H1 (cell line): ENCODE measurements around the gene FXYD3. TPM values are rescaled to one million over a fixed set of nuclear protein-coding genes. Genes with fewer than 3 reads are reported as not detected.

ENCODE experiments used
- CTCF ChIA-PET: fragments of 300-600 bp; sonication (Branson Sonifier 250); formaldehyde crosslinking; loops from one replicate; lab custom pipeline; 2021; ENCODE audit not compliant: partially characterized antibody; lab: Charles Lee
- POLR2A ChIA-PET: fragments of 300-600 bp; sonication (Branson Sonifier 250); formaldehyde crosslinking; loops from one replicate; lab custom pipeline; 2021; ENCODE audit warnings: inconsistent platforms; ENCODE audit not compliant: partially characterized antibody; lab: Charles Lee
- DNase-seq, 2 experiments: peaks; one replicate each; pipeline versions ENCODE4 v3.0.0 to v3.0.0-alpha.2; 2010 to 2022; ENCODE audit warnings: low spot score in 2 of 2, low read depth in 1 of 2, mixed read lengths in 1 of 2
- FAIRE-seq: peaks from 2 replicates; lab custom pipeline; 2011; peaks lifted over from hg19 to GRCh38; lab: Jason Lieb, UNC
- H2AFZ ChIP-seq: 2 replicates; pipeline ENCODE4 v1.8.1; 2012; ENCODE audit warnings: low read length, inconsistent platforms
- H2AK5ac ChIP-seq: 2 replicates; pipeline ENCODE4 v1.6.1; 2013; ENCODE audit warnings: low read depth, low read length
- H2BK120ac ChIP-seq: replicated peaks from 2 replicates; pipeline ENCODE3; 2013; ENCODE audit warnings: low read depth, low read length, inconsistent platforms
- H2BK12ac ChIP-seq: 2 replicates; pipeline ENCODE4 v1.6.1; 2013; ENCODE audit warnings: low read depth, low read length
- H2BK15ac ChIP-seq: 2 replicates; pipeline ENCODE4 v1.6.1; 2013; ENCODE audit warnings: low read length
- H2BK20ac ChIP-seq: 2 replicates; pipeline ENCODE4 v1.6.1; 2013; ENCODE audit warnings: low read length
- H2BK5ac ChIP-seq: 2 replicates; pipeline ENCODE4 v1.6.1; 2013; ENCODE audit warnings: low read depth, low read length
- H3K14ac ChIP-seq: 2 replicates; pipeline ENCODE4 v1.6.1; 2013; ENCODE audit warnings: inconsistent platforms; ENCODE audit not compliant: insufficient read length
- H3K18ac ChIP-seq: 2 replicates; pipeline ENCODE4 v1.6.1; 2013; ENCODE audit warnings: low read length; ENCODE audit errors: extremely low read depth
- H3K23ac ChIP-seq: 2 replicates; pipeline ENCODE4 v1.6.1; 2013; ENCODE audit warnings: inconsistent platforms; ENCODE audit not compliant: insufficient read length
- H3K23me2 ChIP-seq: 2 replicates; pipeline ENCODE4 v1.6.1; 2013; ENCODE audit warnings: low read depth, low read length
- H3K27ac ChIP-seq: 2 replicates; pipeline ENCODE4 v1.6.1; 2011; ENCODE audit warnings: low read depth, low read length, inconsistent platforms
- H3K27me3 ChIP-seq, 4 experiments: replicated peaks in 1 of 4; 1 replicate in 1 of 4; 2 replicates in 3 of 4; pipeline versions ENCODE4 v1.6.1 to v1.8.1; 2011 to 2013; ENCODE audit warnings: low read length in 3 of 4, mild to moderate bottlenecking in 3 of 4, inconsistent platforms in 2 of 4, mixed read lengths in 2 of 4, moderate library complexity in 1 of 4; ENCODE audit not compliant: control insufficient read depth in 3 of 4, insufficient read depth in 3 of 4; ENCODE audit errors: extremely low read depth in 1 of 4
- H3K36me3 ChIP-seq, 4 experiments: 2 replicates each; pipeline versions ENCODE4 v1.6.1 to v1.8.1; 2011 to 2013; ENCODE audit warnings: mild to moderate bottlenecking in 4 of 4, low read length in 3 of 4, moderate library complexity in 2 of 4, control low read depth in 1 of 4, inconsistent platforms in 1 of 4; ENCODE audit not compliant: insufficient read depth in 4 of 4, control insufficient read depth in 2 of 4
- H3K4ac ChIP-seq: replicated peaks from 2 replicates; pipeline ENCODE3; 2013; ENCODE audit warnings: low read length, low read depth, mixed read lengths, inconsistent platforms; ENCODE audit not compliant: insufficient read length
- H3K4me1 ChIP-seq, 4 experiments: replicated peaks in 1 of 4; 1 replicate in 1 of 4; 2 replicates in 3 of 4; pipeline versions ENCODE4 v1.6.1 to v1.8.1; 2011 to 2013; ENCODE audit warnings: low read length in 3 of 4, inconsistent platforms in 2 of 4, mixed read lengths in 1 of 4; ENCODE audit not compliant: insufficient read depth in 4 of 4, control insufficient read depth in 3 of 4
- H3K4me2 ChIP-seq, 2 experiments: 2 replicates each; pipeline versions ENCODE4 v1.6.1 to v1.8.1; 2011 to 2013; ENCODE audit warnings: low read depth in 2 of 2, low read length in 2 of 2, control low read depth in 1 of 2, inconsistent platforms in 1 of 2, mild to moderate bottlenecking in 1 of 2; ENCODE audit not compliant: insufficient read depth in 1 of 2
- H3K4me3 ChIP-seq, 4 experiments: fragments of 200-600, 300-600 bp in 1 of 4; sonication (generic), shearing (Covaris generic), sonication (Bioruptor Twin) in 1 of 4; 2 replicates each; pipeline versions ENCODE4 v1.5.1 to v1.8.1; 2011 to 2016; ENCODE audit warnings: low read length in 4 of 4, low read depth in 3 of 4, control low read depth in 2 of 4, inconsistent platforms in 2 of 4, mild to moderate bottlenecking in 2 of 4, mixed read lengths in 1 of 4, moderate library complexity in 1 of 4; ENCODE audit not compliant: insufficient read depth in 2 of 4; ENCODE audit errors: extremely low read depth in 1 of 4
- H3K56ac ChIP-seq: replicated peaks from 2 replicates; pipeline ENCODE3; 2013; ENCODE audit warnings: low read depth, mild to moderate bottlenecking, mixed read lengths, low read length, inconsistent platforms; ENCODE audit not compliant: insufficient read length
- H3K79me1 ChIP-seq: 2 replicates; pipeline ENCODE4 v1.6.1; 2013; ENCODE audit warnings: low read depth, low read length, control low read depth
- H3K79me2 ChIP-seq, 2 experiments: 2 replicates each; pipeline versions ENCODE4 v1.6.1 to v1.8.1; 2012 to 2013; ENCODE audit warnings: low read length in 2 of 2, mild to moderate bottlenecking in 2 of 2, inconsistent platforms in 1 of 2; ENCODE audit not compliant: insufficient read depth in 2 of 2, control insufficient read depth in 1 of 2
- H3K9ac ChIP-seq, 4 experiments: replicated peaks in 1 of 4; 1 replicate in 1 of 4; 2 replicates in 3 of 4; pipeline versions ENCODE4 v1.6.1 to v1.8.1; 2011 to 2013; ENCODE audit warnings: low read depth in 3 of 4, low read length in 3 of 4, control low read depth in 2 of 4, mild to moderate bottlenecking in 2 of 4, moderate library complexity in 2 of 4, inconsistent platforms in 1 of 4; ENCODE audit errors: extremely low read depth in 1 of 4
- H3K9me3 ChIP-seq, 2 experiments: 2 replicates each; pipeline versions ENCODE4 v1.6.1 to v1.8.1; 2012 to 2013; ENCODE audit warnings: mild to moderate bottlenecking in 2 of 2, moderate library complexity in 2 of 2, control low read depth in 1 of 2, inconsistent platforms in 1 of 2, low read depth in 1 of 2, low read length in 1 of 2, mixed read lengths in 1 of 2; ENCODE audit not compliant: insufficient read depth in 2 of 2
- H4K20me1 ChIP-seq, 2 experiments: replicated peaks in 1 of 2; 2 replicates each; pipeline versions ENCODE3 to v1.8.1; 2011 to 2013; ENCODE audit warnings: inconsistent platforms in 2 of 2, low read length in 2 of 2, mild to moderate bottlenecking in 1 of 2; ENCODE audit not compliant: insufficient read depth in 2 of 2, control insufficient read depth in 1 of 2
- H4K5ac ChIP-seq: 2 replicates; pipeline ENCODE4 v1.6.1; 2013; ENCODE audit warnings: low read length, low read depth, mixed read lengths, inconsistent platforms; ENCODE audit not compliant: insufficient read length
- H4K8ac ChIP-seq: 2 replicates; pipeline ENCODE4 v1.8.0; 2013; ENCODE audit warnings: mild to moderate bottlenecking, moderate library complexity, low read length, inconsistent platforms; ENCODE audit not compliant: insufficient read depth; ENCODE audit errors: extremely low read depth
- H4K91ac ChIP-seq: replicated peaks from 2 replicates; pipeline ENCODE3; 2013; ENCODE audit warnings: low read length, mixed read lengths, inconsistent platforms; ENCODE audit not compliant: insufficient read length
- CREB1 ChIP-seq: IDR thresholded peaks from 2 replicates; pipeline ENCODE4 v1.6.1; 2012; ENCODE audit warnings: inconsistent platforms
- NRF1 ChIP-seq: IDR thresholded peaks from 2 replicates; pipeline ENCODE4 v1.6.1; 2011; ENCODE audit warnings: mild to moderate bottlenecking, low read depth, low read length, improper control_type of control experiment
- POLR2A ChIP-seq, 2 experiments: IDR thresholded peaks; 1 replicate in 1 of 2; 2 replicates in 1 of 2; pipeline ENCODE4 v1.6.1; 2011; ENCODE audit warnings: low read depth in 2 of 2, low read length in 2 of 2, mild to moderate bottlenecking in 2 of 2; ENCODE audit errors: control extremely low read depth in 1 of 2
- POLR2AphosphoS5 ChIP-seq: IDR thresholded peaks from 2 replicates; pipeline ENCODE4 v1.6.1; 2011; ENCODE audit warnings: low read depth, low read length
- SRF ChIP-seq: IDR thresholded peaks from 2 replicates; pipeline ENCODE4 v1.6.1; 2011; ENCODE audit warnings: mild to moderate bottlenecking, low read depth, low read length, moderate library complexity
- WGBS, 2 experiments: shearing (Covaris generic) in 1 of 2; methylation state at CpG; one replicate each; pipeline versions ENCODE4 v1.1.6 to v1.1.7; 2013 to 2015; ENCODE audit warnings: low lambda C conversion rate in 2 of 2, mixed read lengths in 2 of 2, inconsistent platforms in 1 of 2, low coverage in 1 of 2, missing lambda C conversion rate in 1 of 2; ENCODE audit not compliant: insufficient replicate concordance in 2 of 2, insufficient coverage in 1 of 2, insufficient read length in 1 of 2; ENCODE audit errors: extremely low coverage in 1 of 2, missing lambda C conversion rate in 1 of 2; 5-methylcytosine and 5-hydroxymethylcytosine counted together
- polyA plus RNA-seq, 7 experiments: library from polyadenylated mRNA; depleted of rRNA in 3 of 7; stranded (reverse) in 5 of 7; unstranded in 2 of 7; fragments of >200 nt in 5 of 7; fragments of 200-250 nt in 2 of 7; gene quantifications; 1 replicate in 5 of 7; 2 replicates in 1 of 7; 4 replicates in 1 of 7; pipeline versions ENCODE4 v1.2.1 to v1.2.3, GENCODE V29; 2011 to 2013; ENCODE audit warnings: missing spikeins in 2 of 7, mixed read lengths in 2 of 7
- total RNA-seq: library from RNA; stranded (reverse); fragmentation: NEBNext Ultra II Directional; extraction: Animal tissue kit (Norgen Biotek cat#: 25700); gene quantifications from 2 replicates; pipeline ENCODE4 v1.2.1, GENCODE V29; 2021

Gene FXYD3
- total and polyA plus RNA-seq, 2 of the 8 experiments (the other 6 are each of a cell fraction or from before 2014, with no cell fraction given) = 0.33 TPM; not detected in 1

GRCh38 chr19:35166100-35167063 lies 50.8 kb downstream of the FXYD3 start:
- Histone ChIP-seq H2BK12ac (no peak overlapping the region), H2AK5ac (no peak overlapping the region), H3K79me1 (no peaks in the 10 kb centered on the region; the same call in 1 of the 2 replicates), H4K91ac (no peak overlapping the region), H2BK15ac (no peak overlapping the region), H2BK120ac (no peak overlapping the region), H3K4me2 (no peak overlapping the region), H3K14ac (no peak overlapping the region), H3K9ac (no peak overlapping the region), H2BK20ac (no peak overlapping the region), H3K4me1 (no peaks in the 10 kb centered on the region), H3K9me3 (0 out of 4 replicates have a peak, but pooled peaks cover 0 to 2% of the 10 kb centered on the region in 2 experiments), H3K4me3 (no peak overlapping the region), H3K4ac (no peak overlapping the region), H3K56ac (no peak overlapping the region), H3K27me3 (no peaks in the 10 kb centered on the region), H3K18ac (no peak overlapping the region), H3K36me3 (peaks cover 8 to 52% (median 33%) of the 10 kb centered on the region in 4 experiments; a peak in 7 of 8 replicates), H2BK5ac (no peak overlapping the region), H4K8ac (no peak overlapping the region), H3K23me2 (no peaks in the 10 kb centered on the region), H2AFZ (no peak overlapping the region), H3K27ac (no peak overlapping the region), H4K20me1 (peaks cover 0 to 3% of the 10 kb centered on the region in 2 experiments), H4K5ac (no peak overlapping the region), H3K79me2 (no peaks in the 10 kb centered on the region), H3K23ac (no peak overlapping the region)
- ChIA-PET POLR2A (interaction anchor here (0.6 to 1.9 kb wide), 6 partner anchors 9 to 131 kb away, joined by 3 to 7 read pairs (median 3); partner anchors contain the start of gene FXYD5), CTCF (interaction anchor here (0.6 to 3.2 kb wide), 6 partner anchors 12 to 113 kb away, joined by 3 to 16 read pairs (median 4); partner anchors contain the start of gene FXYD5)
- DNase-seq = no peak
- TF ChIP-seq POLR2AphosphoS5 (no peak), POLR2A (IDR thresholded peaks at IDR 0.05; ENCODE audit: control extremely low read depth in 1 of 2, low read depth in 2 of 2, low read length in 2 of 2) (no peak), CREB1 (no peak), NRF1 (no peak), SRF (no peak)
- FAIRE-seq = no peak
- WGBS, 2 experiments = 88% methylated on average over 7 of the region's 7 CpGs; no CpG with 5 or more reads in 1 of the 2 experiments
